Hypothalamus (tissue), 51 donors: Measurements from ENCODE around the gene STAB1.
"Not testable (repeated sequence)": the region's sequence is repeated elsewhere in the genome, so short reads cannot be mapped to it uniquely, and the experiment has no call there.

Experiments
- DNase-seq, 51 donors: peaks; one replicate each; lab custom pipeline; 2025; lab: John Stamatoyannopoulos, UW

The STAB1 gene

GRCh38 chr3:52521488-52521824, 26.3 kb downstream of the STAB1 start:
- DNase-seq = no peak

- no peak for DNase-seq
These were observed 26.9 kb downstream of the STAB1 start for GRCh38 chr3:52521881-52522650.

GRCh38 chr3:52522651-52523251, 27.6 kb downstream of the STAB1 start:
- no peak for DNase-seq

- no peak for DNase-seq
These were observed 28.5 kb downstream of the STAB1 start for GRCh38 chr3:52523386-52524257.

- DNase-seq = no peak
These were observed 29.2 kb downstream of the STAB1 start for GRCh38 chr3:52524258-52524751.

GRCh38 chr3:52524752-52525679, 29.9 kb downstream of the STAB1 start:
- no peak for DNase-seq

GRCh38 chr3:52525680-52526561, 30.8 kb downstream of the STAB1 start:
- no peak for DNase-seq

GRCh38 chr3:52526671-52527038, 31.5 kb downstream of the STAB1 start:
- not testable (repeated sequence) for DNase-seq

- no peak for DNase-seq
These were observed 32.0 kb downstream of the STAB1 start for GRCh38 chr3:52527039-52527731.

- no peak for DNase-seq
These were observed 32.8 kb downstream of the STAB1 start for GRCh38 chr3:52527732-52528585.

GRCh38 chr3:52528586-52529375, 33.6 kb downstream of the STAB1 start:
- no peak for DNase-seq

- no peak for DNase-seq
These were observed 34.5 kb downstream of the STAB1 start for GRCh38 chr3:52529376-52530333.

- DNase-seq = no peak
These were observed 36.0 kb downstream of the STAB1 start for GRCh38 chr3:52530918-52531826.

GRCh38 chr3:52531860-52532516, 36.9 kb downstream of the STAB1 start:
- no peak for DNase-seq
